ENCODE measurements around the gene DGCR6L. TPM values are rescaled to one million over a fixed set of nuclear protein-coding genes. Genes with fewer than 3 reads are reported as not detected.

DGCR6L gene
- total RNA-seq = 10 to 100 TPM; 18.8 to 61.2 (median 54.0) TPM

DNA sequence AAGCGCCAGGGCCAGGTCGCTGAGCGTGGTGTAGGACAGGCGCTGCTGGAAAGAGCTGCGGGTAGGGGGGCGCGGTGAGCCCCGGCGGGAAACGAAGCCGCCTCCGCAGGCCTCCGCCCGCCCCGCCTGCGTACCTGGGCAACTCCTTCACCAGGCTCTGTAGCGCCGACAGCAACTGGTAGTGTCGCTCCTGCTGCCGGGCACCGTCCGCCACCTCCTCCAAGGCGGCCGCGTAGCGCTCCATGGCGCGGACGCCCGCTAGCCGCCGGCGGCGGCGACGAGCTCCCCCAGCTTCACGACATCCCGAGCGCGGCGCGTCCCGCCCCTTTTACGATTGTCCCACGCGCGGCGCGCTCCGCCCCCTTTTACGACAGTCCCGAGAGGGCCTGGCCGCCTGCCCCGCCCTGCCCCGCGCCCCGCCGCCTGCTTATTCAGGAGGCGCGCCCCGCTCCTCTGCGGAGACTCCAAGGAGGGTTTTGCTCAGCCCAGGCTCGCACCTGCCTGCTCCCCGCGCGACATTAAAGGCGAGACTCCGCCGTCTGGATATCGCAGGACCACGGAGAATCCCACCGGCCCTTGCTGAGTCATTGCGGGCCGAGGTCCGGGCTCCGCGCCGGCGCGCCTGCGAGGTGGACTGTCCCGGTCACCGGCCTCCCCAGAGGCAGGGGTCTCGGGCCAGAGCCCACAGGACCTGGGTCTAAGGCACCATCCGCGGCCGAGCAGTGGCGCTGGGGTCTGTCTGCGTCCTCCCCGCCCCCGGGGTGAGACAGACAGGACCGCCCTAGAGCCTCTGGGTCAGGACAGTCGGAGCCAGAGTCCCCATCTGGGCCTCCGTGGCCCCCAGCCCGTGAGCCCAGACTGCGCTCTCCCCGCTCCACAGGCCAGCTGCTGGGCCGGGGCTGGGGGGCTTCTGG lies at the start of gene DGCR6L:
DGCR6L (minus strand) TSS at position 316 of the 914 bp plus-strand sequence; CDS start at position 244, 72 bp downstream.
- TF ChIP-seq, protein P1, sequence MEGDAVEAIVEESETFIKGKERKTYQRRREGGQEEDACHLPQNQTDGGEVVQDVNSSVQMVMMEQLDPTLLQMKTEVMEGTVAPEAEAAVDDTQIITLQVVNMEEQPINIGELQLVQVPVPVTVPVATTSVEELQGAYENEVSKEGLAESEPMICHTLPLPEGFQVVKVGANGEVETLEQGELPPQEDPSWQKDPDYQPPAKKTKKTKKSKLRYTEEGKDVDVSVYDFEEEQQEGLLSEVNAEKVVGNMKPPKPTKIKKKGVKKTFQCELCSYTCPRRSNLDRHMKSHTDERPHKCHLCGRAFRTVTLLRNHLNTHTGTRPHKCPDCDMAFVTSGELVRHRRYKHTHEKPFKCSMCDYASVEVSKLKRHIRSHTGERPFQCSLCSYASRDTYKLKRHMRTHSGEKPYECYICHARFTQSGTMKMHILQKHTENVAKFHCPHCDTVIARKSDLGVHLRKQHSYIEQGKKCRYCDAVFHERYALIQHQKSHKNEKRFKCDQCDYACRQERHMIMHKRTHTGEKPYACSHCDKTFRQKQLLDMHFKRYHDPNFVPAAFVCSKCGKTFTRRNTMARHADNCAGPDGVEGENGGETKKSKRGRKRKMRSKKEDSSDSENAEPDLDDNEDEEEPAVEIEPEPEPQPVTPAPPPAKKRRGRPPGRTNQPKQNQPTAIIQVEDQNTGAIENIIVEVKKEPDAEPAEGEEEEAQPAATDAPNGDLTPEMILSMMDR (IDR thresholded peaks at IDR 0.05; ENCODE audit: low read depth) = no peak

DNA sequence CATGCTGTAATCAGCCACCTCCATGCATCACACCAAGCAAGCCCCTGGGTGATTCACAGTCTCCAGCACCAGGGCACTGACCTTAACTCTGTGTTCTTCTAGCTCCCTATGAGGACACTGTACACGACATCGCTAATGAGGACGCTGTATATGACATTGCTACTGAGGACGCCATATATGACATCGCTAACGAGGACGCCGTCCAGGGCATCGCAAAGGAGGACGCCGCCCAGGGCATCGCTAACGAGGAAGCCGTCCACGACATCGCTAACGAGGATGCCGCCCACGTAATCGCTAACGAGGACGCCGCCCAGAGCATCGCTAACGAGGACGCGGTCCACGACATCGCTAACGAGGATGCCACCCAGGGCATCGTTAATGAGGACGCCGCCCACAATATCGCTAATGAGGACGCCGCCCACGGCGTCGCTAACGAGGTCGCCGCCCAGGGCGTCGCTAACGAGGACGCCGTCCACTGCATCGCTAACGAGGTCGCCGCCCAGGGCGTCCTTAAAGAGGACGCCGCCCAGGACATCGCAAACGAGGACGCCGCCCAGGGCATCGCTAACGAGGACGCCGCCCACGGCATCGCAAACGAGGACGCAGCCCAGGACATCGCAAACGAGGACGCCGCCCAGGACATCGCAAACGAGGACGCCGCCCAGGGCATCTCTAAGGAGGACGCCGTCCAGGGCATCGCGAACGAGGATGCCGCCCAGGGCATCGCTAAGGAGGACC lies 34.5 kb upstream of the DGCR6L start:
- TF ChIP-seq, protein P1 (IDR thresholded peaks at IDR 0.05; ENCODE audit: low read depth) = no peak

DNA sequence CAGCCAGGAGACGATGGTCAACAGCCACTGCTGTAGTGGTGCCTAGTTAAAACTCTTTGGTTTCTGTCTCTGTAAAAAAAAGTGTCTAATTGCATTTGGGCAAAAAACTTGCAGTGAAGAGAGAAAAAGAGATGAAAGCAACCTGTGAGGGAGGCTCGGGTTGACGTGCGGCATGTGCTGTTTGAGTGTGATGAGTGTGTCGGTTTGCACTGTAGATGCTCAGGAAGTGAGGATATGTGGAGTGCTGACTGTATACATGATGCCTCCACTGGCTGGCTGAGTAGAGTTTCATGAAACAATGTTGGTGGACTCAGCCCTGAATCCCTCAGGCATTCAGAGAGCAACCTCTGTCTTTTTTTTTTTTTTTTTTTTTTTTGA lies 4.3 kb upstream of the DGCR6L start:
- TF ChIP-seq, protein P1 (IDR thresholded peaks at IDR 0.05; ENCODE audit: low read depth) = no peak

DNA sequence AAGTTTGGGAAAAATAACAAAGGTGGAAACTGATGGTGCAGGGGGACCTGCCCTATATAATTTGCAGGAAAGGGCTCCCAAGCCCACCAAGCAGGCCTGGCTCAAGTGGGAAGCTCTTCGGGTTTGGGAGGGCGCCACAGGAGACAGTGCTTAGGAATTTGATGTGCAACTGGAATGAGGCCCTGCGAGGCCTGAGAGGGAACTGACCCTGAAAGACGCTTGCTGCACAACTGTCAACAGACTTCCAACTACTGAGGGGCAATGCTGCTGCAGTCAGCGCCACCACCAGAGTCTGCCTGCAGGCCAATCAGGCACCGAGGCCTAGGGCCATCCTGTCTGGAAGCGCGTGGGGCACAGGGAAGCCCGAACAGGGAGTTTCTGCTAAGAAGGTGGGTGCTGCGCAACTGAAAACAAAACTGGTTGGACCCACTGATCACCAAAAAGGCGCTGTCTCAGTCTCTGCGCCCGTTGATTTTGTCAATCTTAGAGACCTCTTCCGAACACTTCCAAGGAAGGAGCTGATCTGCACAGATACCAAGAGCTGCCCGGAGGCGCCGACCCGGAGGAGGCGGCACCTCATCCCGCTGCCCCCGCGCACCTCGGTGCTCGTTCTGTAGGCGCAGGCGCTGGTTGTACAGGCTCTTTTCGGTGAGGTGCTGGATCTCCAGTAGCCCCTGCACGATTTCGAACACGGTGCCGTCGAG lies 667 bp downstream of the DGCR6L start:
- TF ChIP-seq, protein P1 (IDR thresholded peaks at IDR 0.05; ENCODE audit: low read depth) = no peak

DNA sequence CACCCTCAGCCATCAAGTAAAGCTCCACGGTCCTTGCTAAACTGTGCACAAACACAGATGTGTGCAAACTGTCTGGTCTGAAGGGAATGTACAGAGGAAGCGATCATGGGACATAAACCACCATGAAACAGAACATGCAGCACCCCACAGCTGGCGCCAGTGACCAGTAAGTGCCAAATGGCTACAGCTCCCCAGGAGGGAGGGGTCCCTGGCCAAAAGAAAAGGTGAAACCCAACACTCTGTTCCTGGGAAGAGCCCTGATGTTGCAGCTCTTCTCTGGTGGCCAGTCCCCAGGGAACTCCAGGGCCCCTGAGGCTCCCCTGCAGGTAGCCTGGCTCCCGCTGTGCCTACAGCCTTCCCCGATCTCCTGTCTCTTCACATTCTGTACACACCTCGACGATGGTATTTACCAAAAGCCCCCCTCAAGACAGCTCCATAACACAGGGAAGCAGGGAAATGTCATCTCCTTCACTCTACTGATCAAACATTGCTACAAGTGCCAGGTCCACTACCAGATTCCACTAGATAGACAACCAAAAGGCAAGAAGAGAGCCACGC lies 2.9 kb downstream of the DGCR6L start:
- TF ChIP-seq, protein P1 (IDR thresholded peaks at IDR 0.05; ENCODE audit: low read depth) = no peak

DNA sequence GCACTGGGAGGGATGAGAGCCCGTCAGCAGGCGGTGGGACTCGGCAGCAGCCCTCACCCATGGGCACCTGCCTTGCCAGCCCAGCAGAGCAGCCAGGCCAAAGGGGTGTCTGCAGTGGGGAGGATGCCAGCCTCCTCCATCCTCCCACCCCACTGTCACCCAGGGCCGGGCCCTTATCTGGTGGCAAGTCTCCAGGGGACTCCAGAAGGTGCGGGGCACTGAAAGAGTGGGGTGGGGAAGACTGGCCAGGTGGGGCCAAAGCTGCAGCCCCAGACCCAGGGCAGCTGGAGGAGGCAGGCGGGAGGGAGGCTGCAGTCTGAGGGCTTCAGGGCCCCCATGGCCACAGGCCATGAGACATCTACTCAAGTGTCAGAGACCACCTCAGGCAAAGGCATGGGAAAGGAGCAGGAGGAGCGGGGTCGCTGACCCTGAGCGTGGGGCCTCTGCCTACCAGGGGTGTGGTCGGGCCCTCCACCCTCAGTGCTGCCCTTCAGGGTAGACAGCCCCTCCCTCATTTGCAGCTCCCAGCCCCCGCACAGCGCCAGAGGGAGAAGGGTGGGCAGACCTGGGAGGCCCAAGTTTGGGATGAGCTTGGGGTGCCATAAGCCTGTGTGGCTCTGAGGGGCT lies 3.5 kb downstream of the DGCR6L start:
- TF ChIP-seq, protein P1 (IDR thresholded peaks at IDR 0.05; ENCODE audit: low read depth) = no peak
